ENCODE data around the gene SPRYD7.
"Not testable (repeated sequence)": the region's sequence is repeated elsewhere in the genome, so short reads cannot be mapped to it uniquely, and the experiment has no call there.

SPRYD7 gene

GRCh38 chr13:49936075-49936967, at the start of gene SPRYD7:
Gene SPRYD7 (minus strand): TSS chr13:49936340. CDS start chr13:49936235, 105 bp downstream.
- peak; percentile 86 for DNase-seq

GRCh38 chr13:49985129-49985528, 49.0 kb upstream of the SPRYD7 start:
- DNase-seq, result peak; percentile 25

GRCh38 chr13:49980266-49980665, 44.1 kb upstream of the SPRYD7 start:
- no peak for DNase-seq

- DNase-seq, result no peak
These were observed 41.9 kb upstream of the SPRYD7 start for GRCh38 chr13:49977992-49978391.

- DNase-seq, result peak; percentile 35
These were observed 40.4 kb upstream of the SPRYD7 start for GRCh38 chr13:49976314-49977258.

GRCh38 chr13:49975826-49976225, 39.7 kb upstream of the SPRYD7 start:
- DNase-seq, result no peak

GRCh38 chr13:49972709-49973108, 36.6 kb upstream of the SPRYD7 start:
- no peak for DNase-seq

GRCh38 chr13:49967456-49967855, 31.3 kb upstream of the SPRYD7 start:
- DNase-seq, result no peak

- no peak for DNase-seq
These were observed 22.2 kb upstream of the SPRYD7 start for GRCh38 chr13:49958321-49958720.

- no peak for DNase-seq
These were observed 20.0 kb upstream of the SPRYD7 start for GRCh38 chr13:49956131-49956530.

GRCh38 chr13:49954674-49955455, 18.7 kb upstream of the SPRYD7 start:
- DNase-seq, result no peak

- DNase-seq, result no peak
These were observed 17.4 kb upstream of the SPRYD7 start for GRCh38 chr13:49953560-49953959.

GRCh38 chr13:49951754-49952535, 15.8 kb upstream of the SPRYD7 start:
- DNase-seq, result no peak

GRCh38 chr13:49948777-49949270, 12.7 kb upstream of the SPRYD7 start:
- DNase-seq, result not testable (repeated sequence)

GRCh38 chr13:49939321-49939720, 3.2 kb upstream of the SPRYD7 start:
- no peak for DNase-seq

GRCh38 chr13:49938921-49939320, 2.8 kb upstream of the SPRYD7 start:
- no peak for DNase-seq

- no peak for DNase-seq
These were observed 2.2 kb upstream of the SPRYD7 start for GRCh38 chr13:49938314-49938713.

- no peak for DNase-seq
These were observed 781 bp upstream of the SPRYD7 start for GRCh38 chr13:49936968-49937273.

- DNase-seq, result no peak
These were observed 717 bp downstream of the SPRYD7 start for GRCh38 chr13:49935171-49936074.

- no peak for DNase-seq
These were observed 2.6 kb downstream of the SPRYD7 start for GRCh38 chr13:49933511-49933910.

- DNase-seq, result no peak
These were observed 3.3 kb downstream of the SPRYD7 start for GRCh38 chr13:49932868-49933267.

All from NCI-H1105 (cell line).